ENCODE data around the gene SULT4A1.

DNA sequence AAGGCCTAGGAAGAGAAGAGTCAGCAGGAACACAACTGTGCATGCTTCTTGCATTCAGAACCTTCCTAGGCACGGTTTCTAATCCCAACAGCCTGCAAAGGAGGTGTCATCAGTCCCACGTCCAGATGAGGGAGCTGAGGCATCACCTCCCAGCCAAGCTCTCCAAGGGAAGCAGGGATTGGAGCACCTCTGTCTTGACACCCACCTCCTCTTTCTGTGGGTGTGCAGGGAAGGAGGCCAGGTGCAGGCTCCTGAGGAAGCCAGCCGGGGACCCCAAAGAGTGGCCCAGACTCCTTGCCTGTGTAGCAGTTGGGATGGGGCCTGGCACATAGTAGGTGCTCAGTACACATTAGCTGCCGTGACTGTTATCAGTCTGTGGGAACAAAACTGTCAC is 27.5 kb upstream of the SULT4A1 start:
- TF ChIP-seq, protein P1, sequence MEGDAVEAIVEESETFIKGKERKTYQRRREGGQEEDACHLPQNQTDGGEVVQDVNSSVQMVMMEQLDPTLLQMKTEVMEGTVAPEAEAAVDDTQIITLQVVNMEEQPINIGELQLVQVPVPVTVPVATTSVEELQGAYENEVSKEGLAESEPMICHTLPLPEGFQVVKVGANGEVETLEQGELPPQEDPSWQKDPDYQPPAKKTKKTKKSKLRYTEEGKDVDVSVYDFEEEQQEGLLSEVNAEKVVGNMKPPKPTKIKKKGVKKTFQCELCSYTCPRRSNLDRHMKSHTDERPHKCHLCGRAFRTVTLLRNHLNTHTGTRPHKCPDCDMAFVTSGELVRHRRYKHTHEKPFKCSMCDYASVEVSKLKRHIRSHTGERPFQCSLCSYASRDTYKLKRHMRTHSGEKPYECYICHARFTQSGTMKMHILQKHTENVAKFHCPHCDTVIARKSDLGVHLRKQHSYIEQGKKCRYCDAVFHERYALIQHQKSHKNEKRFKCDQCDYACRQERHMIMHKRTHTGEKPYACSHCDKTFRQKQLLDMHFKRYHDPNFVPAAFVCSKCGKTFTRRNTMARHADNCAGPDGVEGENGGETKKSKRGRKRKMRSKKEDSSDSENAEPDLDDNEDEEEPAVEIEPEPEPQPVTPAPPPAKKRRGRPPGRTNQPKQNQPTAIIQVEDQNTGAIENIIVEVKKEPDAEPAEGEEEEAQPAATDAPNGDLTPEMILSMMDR (IDR thresholded peaks at IDR 0.05): no peak
- no peak for TF ChIP-seq EZH2 (IDR thresholded peaks at IDR 0.05; ENCODE audit: borderline replicate concordance, insufficient read depth, low read depth, low read length, poor library complexity, severe bottlenecking)

Data from B cell (primary cell).